ENCODE measurements around the gene TIE1.

Gene TIE1

GRCh38 chr1:43358121-43358745 is 57.5 kb downstream of the TIE1 start:
- TF ChIP-seq CTCF (IDR thresholded peaks at IDR 0.05; ENCODE audit: low read depth, low read length), result peak; percentile 52
- no peak for TF ChIP-seq MAX (IDR thresholded peaks at IDR 0.05; ENCODE audit: low read depth, low read length)
- peak; percentile 61 for TF ChIP-seq POLR2A (IDR thresholded peaks at IDR 0.05; ENCODE audit: extremely low read depth, insufficient read length)
- TF ChIP-seq MYC (IDR thresholded peaks at IDR 0.05; ENCODE audit: low read depth, low read length), result no peak
- peak overlapping the region; percentile 91 for H3K4me3 ChIP-seq (ENCODE audit: low read depth, low read length)
- DNase-seq (ENCODE audit: low read depth), result peak; percentile 83

DNA sequence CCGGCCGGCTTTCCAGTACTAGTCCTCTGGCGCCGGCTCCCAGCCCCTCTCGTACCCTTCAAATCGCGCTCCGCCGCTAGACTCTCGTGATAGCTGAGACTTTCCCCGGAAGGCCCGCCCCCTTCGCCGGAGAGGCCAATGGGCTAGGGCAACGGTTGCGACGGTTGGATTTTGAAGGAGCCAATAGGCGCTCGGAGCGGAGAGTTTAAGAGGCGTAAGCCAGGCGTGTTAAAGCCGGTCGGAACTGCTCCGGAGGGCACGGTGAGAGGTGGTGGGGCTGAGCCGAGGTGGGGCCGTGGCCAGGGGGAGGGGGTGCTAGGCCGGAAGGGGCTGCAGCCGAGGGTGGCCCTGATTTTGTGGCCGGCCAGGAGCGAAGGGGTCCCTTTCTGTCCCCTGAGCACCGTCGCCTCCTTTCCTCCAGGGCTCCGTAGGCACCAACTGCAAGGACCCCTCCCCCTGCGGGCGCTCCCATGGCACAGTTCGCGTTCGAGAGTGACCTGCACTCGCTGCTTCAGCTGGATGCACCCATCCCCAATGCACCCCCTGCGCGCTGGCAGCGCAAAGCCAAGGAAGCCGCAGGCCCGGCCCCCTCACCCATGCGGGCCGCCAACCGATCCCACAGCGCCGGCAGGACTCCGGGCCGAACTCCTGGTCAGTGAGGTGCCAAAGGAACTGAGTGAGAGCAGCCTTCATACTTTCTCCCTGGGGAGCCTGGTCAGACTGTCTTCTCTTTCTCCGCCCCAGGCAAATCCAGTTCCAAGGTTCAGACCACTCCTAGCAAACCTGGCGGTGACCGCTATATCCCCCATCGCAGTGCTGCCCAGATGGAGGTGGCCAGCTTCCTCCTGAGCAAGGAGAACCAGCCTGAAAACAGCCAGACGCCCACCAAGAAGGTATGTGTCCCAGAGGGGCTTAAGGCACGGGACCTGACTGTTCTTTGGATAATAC is 58.2 kb downstream of the TIE1 start, which contains the start of gene CDC20:
Gene CDC20 (plus strand): TSS at position 236 of the 948 bp plus-strand sequence. CDS start 235 bp downstream, at position 471.
- H3K4me3 ChIP-seq (ENCODE audit: low read depth, low read length), result peak within 1 kb of the TSS; percentile 91
- peak; percentile 97 for DNase-seq (ENCODE audit: low read depth)
- peak; percentile 46 for TF ChIP-seq POLR2A (IDR thresholded peaks at IDR 0.05; ENCODE audit: extremely low read depth, insufficient read length)
- peak; percentile 60; the same call in 1 of the 2 replicates for TF ChIP-seq MYC (IDR thresholded peaks at IDR 0.05; ENCODE audit: low read depth, low read length)
- no peak for TF ChIP-seq CTCF (IDR thresholded peaks at IDR 0.05; ENCODE audit: low read depth, low read length)
- peak; percentile 81 for TF ChIP-seq MAX (IDR thresholded peaks at IDR 0.05; ENCODE audit: low read depth, low read length)

DNA sequence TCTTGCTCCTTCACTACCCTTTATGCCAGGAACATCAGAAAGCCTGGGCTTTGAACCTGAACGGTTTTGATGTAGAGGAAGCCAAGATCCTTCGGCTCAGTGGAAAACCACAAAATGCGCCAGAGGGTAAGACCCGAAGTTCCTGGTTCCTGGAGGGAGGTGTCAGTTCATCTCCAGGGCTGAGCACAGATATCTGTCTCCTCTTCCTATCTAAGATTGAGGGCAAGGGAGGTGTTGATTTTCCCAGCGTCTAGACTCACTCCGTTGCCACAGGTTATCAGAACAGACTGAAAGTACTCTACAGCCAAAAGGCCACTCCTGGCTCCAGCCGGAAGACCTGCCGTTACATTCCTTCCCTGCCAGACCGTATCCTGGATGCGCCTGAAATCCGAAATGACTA is 58.9 kb downstream of the TIE1 start:
- peak overlapping the region; percentile 77 for H3K4me3 ChIP-seq (ENCODE audit: low read depth, low read length)
- TF ChIP-seq MYC (IDR thresholded peaks at IDR 0.05; ENCODE audit: low read depth, low read length) (no peak), MAX (IDR thresholded peaks at IDR 0.05; ENCODE audit: low read depth, low read length) (no peak), POLR2A (IDR thresholded peaks at IDR 0.05; ENCODE audit: extremely low read depth, insufficient read length) (no peak), CTCF (IDR thresholded peaks at IDR 0.05; ENCODE audit: low read depth, low read length) (no peak)
- DNase-seq (ENCODE audit: low read depth), result peak; percentile 25

GRCh38 chr1:43360616-43361015 is 59.8 kb downstream of the TIE1 start:
- no peak for TF ChIP-seq MYC (IDR thresholded peaks at IDR 0.05; ENCODE audit: low read depth, low read length)
- no peak for TF ChIP-seq POLR2A (IDR thresholded peaks at IDR 0.05; ENCODE audit: extremely low read depth, insufficient read length)
- TF ChIP-seq MAX (IDR thresholded peaks at IDR 0.05; ENCODE audit: low read depth, low read length), result no peak
- no peak for TF ChIP-seq CTCF (IDR thresholded peaks at IDR 0.05; ENCODE audit: low read depth, low read length)
- no peak for DNase-seq (ENCODE audit: low read depth)
- H3K4me3 ChIP-seq (ENCODE audit: low read depth, low read length), result peak overlapping the region; percentile 77

GRCh38 chr1:43363283-43363934 is 62.6 kb downstream of the TIE1 start:
- TF ChIP-seq MAX (IDR thresholded peaks at IDR 0.05; ENCODE audit: low read depth, low read length), result no peak
- no peak for TF ChIP-seq POLR2A (IDR thresholded peaks at IDR 0.05; ENCODE audit: extremely low read depth, insufficient read length)
- TF ChIP-seq CTCF (IDR thresholded peaks at IDR 0.05; ENCODE audit: low read depth, low read length), result no peak
- no peak for TF ChIP-seq MYC (IDR thresholded peaks at IDR 0.05; ENCODE audit: low read depth, low read length)
- no peak overlapping the region for H3K4me3 ChIP-seq (ENCODE audit: low read depth, low read length)
- peak; percentile 64 for DNase-seq (ENCODE audit: low read depth)

Data from NB4 (cell line).